HG03097 (cell line): ENCODE measurements around the gene ARHGAP10.
"Not testable (repeated sequence)": the region's sequence is repeated elsewhere in the genome, so short reads cannot be mapped to it uniquely, and the experiment has no call there.

Experiments
- ATAC-seq: cut with Tn5 transposase; IDR thresholded peaks from one replicate; pipeline ENCODE4 v1.9.1; 2021; ENCODE audit not compliant: unreplicated experiment, low FRiP score

Gene ARHGAP10

GRCh38 chr4:147790412-147790811 is 58.5 kb downstream of the ARHGAP10 start:
- no peak for ATAC-seq

- no peak for ATAC-seq
Measured at GRCh38 chr4:147791341-147791740, 59.5 kb downstream of the ARHGAP10 start.

DNA sequence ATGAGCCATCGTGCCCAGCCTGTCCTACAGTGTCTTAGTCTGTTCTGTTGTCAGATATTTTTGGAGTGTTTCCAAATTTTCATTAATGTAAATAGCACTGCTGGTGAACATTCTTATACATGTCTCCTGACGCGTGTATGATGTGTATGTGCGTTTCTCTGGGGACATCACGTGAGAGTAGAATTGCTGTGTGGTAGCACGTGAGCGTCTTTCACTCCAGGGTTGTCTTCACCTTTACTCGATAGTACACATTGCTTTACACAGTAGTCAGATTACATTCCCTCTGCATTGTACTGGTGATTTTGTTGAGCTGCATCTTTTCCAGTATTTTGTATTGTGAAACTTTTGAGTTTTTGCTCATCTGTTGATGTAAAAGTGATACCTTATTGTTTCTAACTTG is 60.0 kb downstream of the ARHGAP10 start:
- no peak for ATAC-seq

DNA sequence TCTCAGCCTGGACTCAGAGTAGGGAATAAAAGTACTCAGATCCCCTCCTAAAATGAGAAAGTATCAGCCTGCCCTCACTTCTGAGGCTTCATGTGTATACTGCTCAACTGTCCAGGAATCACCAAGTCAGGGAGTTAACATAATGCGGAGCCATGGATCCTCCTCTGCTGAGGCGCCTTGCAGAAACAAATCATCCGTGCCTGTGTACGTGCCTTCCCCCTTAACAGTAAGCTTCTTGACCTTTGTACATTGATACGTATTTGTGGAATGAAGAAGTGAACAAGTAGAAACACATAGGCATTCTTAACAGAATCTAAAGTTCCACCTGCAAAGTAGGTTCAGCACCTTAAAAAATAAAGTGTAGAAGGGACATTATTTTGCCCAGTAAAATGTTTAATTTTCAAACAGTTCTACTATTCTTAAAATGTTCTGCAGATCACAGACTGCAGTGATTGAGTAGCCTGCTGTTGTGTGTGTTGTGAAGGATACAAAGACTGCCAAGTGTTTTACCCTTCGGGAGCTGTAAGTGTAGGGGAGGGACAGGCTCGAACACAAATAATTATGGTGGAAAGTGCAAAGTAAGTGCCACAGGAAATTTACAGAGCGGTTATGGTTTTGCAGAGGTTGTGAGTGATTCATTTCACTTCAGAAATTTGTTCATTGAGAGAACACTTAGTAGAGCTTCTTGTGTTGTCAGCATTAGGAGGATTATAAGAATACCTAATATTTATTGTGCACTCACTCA is 61.9 kb downstream of the ARHGAP10 start:
- no peak for ATAC-seq

GRCh38 chr4:147794314-147794680 is 62.4 kb downstream of the ARHGAP10 start:
- no peak for ATAC-seq

DNA sequence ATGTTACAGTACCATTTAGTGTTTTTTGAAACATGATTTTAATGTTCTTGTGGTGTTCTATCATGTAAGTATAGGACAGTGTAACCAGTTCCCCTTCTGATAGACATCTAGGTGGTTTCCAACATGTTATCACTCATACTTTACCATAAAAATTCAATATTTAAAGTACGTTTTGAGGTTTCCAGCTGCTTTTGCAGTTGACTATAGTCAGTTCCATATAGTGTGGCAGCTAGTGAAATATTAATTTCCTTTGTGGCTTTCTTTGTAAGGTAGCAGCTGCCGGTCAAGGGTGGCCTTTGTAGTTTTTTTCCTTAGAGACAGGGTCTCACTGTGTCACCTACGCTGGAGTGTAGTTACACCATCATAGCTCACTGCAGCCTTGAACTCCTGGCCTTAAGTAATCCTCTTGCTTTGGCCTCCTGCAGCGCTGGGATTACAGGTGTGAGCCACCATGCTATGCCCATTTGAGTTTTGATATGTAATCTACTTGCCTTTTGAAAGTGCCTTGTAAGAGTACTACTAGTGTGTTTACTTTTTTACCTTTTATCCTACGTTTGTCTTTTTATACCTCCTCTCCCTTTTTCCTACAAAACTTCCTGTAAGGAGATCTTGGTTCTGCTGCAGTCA is 63.0 kb downstream of the ARHGAP10 start:
- peak; percentile 80 for ATAC-seq

DNA sequence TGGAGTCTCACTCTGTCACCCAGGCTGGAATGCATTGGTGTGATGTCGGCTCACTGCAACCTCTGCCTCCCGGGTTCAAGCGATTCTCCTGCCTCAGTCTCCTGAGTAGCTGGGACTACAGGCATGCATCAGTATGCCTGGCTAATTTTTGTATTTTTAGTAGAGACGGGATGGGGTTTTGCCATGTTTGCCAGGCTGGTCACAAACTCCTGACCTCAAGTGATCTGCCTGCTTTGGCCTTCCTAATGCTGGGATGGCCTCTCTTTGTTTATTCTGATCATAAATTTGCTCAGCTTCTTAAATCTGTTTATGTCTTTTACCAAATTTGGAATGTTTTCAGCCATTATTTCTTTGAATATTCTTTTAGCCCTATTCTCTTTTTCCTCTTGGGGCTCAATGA is 67.2 kb downstream of the ARHGAP10 start:
- not testable (repeated sequence) for ATAC-seq

DNA sequence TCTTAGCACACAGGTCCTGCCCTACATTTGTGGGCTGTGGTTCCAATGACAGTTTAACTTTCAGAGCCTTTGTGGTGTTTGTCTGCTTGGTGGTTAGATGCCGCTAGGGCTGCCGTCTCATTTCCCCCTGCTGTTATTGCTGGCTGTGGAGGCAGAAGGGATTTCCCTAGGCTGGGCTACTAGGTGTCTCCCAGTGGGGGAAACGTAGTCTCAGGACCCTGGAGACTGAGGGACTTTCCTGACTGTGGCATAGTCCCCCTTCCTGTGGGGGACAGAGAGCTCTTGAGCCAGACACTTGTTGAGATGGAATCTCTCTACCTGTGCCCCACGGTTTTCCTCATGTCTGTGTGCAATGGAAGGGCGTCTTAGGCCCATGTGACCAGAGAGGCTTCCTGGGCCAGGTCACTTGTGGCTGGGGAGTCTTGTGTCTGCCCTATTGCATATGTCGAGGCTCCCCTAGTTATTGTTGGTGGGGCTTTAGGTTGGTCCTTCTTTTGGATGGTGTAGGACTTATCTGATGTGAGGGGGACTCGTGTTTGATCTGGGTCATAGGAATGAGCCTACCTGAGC is 68.2 kb downstream of the ARHGAP10 start:
- peak; percentile 97 for ATAC-seq

DNA sequence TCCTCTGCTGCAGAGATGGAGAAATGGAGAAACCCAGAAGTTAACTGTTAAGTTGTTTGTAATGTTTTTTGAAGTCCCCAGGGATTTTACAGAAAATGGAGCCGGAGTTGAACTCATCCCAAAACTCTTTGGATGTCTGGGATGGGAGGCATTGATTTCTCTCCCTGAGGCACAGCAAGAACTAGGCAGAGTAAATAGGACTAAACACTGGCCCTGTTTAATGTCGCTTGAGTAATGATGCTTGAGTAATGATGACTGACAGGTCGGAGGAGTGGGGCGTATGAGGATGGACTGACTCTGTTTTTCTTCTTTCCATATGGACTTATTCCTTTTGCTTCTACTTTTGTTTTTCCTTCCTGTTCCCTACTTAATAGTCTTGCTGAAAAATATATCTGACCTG is 69.9 kb downstream of the ARHGAP10 start:
- ATAC-seq = no peak

- ATAC-seq = no peak
Measured at GRCh38 chr4:147802346-147802745, 70.5 kb downstream of the ARHGAP10 start.

DNA sequence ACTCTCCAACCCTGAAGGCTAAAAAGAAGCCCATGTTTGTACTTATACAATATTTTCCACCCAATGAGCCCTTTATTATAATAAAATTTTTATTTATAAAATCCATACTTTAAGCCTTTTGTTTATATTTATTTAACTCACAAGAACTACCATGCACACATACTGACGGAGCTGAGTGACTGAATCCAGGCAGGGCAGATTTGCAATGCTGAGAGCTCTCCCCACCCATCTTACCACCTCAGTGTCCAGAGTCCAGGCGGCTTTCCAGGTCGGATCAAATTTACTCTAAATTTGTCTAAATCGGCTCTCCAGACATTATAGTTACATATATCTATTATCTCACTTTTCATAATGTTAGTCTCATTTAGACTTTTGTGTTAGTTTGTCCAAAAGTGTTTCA is 74.1 kb downstream of the ARHGAP10 start:
- no peak for ATAC-seq

DNA sequence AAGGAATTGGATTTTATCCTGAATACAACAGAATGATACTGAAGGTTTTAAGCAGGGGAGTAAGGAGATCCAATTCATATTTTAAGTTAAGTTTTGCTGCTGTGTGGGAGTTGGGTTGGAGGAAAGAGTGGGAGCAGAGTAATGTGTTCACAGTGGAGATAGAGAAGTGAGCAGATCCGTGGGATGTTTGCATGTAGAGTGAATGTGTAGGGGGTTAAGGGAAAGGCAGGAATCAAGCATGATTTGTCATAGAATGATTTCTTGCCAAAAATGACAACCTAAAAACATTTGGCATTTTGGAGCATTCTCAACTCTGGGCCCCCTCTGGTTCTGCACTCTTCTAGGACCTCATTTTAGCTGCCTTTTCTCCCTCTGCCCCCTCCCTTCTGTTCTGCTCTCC is 76.6 kb downstream of the ARHGAP10 start:
- ATAC-seq = no peak

DNA sequence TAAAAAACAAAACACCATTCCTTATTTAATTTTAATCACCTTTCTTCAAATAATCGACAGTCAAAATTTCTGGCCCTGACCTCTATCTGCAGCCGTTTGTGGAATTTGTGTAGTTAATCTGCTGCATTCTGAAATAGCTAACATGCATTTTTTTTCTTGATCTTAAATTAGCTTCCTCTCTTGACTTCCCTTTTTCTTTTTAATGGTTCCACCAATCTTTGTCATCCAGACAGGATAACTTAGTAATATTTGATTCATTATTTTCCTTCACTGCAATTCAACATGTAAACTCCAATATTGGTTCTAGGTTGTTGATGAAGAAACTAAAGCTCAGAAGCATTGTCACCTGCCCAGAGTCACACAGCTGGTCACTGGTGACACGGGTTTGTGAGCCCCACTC is 77.3 kb downstream of the ARHGAP10 start:
- ATAC-seq = no peak

DNA sequence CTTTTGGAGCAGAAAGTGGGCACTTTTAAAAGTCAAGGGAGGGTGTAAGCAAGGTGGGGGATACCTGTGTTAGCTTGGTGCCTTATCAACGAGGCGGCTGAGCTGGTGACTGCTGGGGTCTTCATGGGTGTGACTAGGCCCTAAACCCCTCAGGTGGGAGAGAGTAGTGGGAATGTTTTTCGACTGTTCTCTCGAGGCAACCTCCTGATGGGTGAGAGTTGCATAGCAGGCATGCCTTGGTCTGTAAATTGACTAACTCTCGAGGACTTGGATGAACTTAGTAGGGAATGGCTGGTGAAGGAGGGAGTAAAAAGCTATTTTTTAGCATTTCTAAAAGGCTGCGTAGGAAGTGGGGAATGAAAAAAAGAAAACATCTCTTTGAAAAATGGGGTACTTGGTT is 80.0 kb downstream of the ARHGAP10 start:
- no peak for ATAC-seq

- no peak for ATAC-seq
Measured at GRCh38 chr4:147813109-147813773, 81.4 kb downstream of the ARHGAP10 start.

DNA sequence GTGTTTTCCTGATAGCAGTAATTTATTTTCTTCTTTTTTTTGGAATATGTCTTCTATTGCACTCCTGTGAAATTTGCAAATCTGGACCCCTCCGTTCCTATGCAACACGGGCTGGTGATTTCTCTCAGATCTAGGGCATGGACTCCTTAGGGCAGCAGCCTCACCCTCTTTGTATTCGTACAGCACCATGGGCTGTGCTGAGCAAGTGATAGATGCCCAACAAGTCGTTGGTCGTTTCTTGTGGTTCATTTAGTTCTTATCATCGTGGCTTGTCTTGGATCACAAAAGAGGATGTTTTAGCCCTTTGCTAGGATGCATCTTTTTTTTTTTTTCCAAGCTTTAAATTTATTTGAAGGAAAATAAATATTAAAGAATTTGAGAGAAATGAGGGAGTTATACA is 82.1 kb downstream of the ARHGAP10 start:
- no peak for ATAC-seq

DNA sequence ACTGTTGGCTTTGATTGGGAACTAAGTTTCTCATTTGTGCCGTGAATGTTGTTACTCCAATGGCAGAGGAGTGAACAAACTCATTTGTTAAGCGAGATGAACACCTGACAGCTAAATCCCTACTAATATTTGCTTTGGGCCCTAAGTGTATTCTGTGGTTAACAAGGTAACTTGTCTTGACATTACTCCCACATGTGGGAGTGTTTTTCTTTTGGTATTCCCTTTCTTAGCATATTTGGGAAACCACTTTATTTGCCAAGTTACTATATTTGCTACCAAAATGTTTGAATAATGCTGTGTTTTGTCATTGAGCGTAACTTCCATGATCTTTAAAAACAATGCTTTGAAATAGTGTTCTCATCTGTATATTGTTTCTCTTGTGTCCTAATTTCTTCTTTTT is 82.5 kb downstream of the ARHGAP10 start:
- ATAC-seq = no peak

DNA sequence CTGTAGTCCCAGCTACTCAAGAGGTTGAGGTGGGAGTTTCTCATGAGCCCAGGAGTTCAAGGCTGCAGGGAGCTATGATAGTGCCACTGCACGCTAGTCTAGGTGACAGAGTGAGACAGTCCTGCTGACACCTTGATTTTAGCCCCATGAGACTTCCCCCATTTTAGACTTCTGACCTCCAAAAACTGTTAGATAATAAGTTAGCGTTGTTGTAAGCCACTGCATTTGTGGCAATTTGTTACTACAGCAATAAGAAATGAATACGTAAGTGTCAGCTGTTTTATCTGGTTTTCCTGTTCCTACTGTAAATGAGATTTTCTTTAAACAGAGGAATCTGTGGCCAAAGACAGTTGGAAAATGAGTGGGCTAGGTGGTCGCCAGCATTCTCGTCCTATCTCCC is 83.9 kb downstream of the ARHGAP10 start:
- ATAC-seq = no peak

GRCh38 chr4:147816382-147817254 is 84.7 kb downstream of the ARHGAP10 start:
- no peak for ATAC-seq

DNA sequence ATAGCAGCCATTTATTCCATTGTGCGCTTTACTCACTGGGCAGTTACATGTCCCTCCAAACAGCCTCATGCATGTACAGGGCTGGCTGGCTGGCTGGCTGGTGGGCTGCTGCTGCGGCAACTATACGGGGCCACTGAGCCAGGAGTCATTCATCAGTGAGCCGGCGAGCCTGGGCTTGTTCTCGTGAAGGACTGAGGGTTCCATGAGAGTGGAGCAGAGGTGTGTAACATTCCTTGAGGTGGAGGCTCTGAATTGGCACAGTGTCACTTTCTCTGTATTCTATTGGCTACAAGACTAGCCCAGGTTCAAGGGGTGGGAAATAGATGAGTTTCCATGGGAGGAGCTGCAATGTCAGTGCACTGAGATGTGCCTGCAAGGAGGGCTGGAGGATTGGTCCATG is 89.1 kb downstream of the ARHGAP10 start:
- no peak for ATAC-seq

DNA sequence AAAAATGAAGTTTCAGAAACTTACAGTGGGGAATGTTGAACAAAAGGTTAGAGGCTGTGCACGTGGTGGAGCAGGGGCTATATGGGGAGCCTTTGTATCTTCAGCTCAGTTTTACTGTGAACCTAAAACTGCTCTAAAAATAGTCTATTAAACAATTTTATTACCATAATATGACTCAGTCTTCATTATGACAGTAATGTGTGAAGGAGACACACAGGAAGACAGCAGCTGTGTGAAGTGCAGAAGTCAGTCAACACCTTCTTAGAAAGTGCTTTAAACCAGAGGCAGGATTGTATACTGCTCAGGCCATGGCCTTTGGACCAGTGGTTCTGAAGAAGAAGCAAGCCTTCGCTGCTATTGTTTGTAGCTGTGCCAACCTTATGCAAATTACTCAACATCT is 89.7 kb downstream of the ARHGAP10 start:
- no peak for ATAC-seq
